ENCODE results near the gene PPM1L.
"Not testable (repeated sequence)": the region's sequence is repeated elsewhere in the genome, so short reads cannot be mapped to it uniquely, and the experiment has no call there.

PPM1L gene

DNA sequence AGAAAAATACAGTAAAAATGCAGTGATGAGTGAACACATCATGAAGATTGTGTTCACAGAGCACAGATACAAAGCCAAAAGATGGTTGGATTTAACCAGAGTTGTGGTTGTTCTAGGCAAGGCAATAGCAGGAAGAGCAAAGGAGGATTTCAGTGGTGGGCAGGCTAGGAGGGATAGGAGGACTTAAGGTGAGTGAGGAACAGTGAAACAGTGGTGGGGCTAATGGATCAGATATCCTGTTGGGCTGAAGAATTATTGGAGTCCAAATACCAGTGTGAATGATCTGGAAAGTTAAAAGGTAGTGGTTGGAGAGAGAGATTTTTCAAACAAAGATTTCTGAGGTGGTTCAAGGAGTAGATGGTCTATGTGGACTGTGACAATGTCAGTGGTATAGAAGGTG is 240.8 kb downstream of the PPM1L start:
- no peaks in the 10 kb centered on the region for H3K27me3 Mint-ChIP-seq
- DNase-seq (no peak), ATAC-seq (replicated peaks) (no peak)
- no peak overlapping the region for H3K27ac Mint-ChIP-seq
- no peaks in the 10 kb centered on the region for H3K36me3 Mint-ChIP-seq
- H3K9me3 Mint-ChIP-seq = no peaks in the 10 kb centered on the region
- no peak overlapping the region for H3K4me3 Mint-ChIP-seq
- H3K4me1 Mint-ChIP-seq = no peaks in the 10 kb centered on the region

DNA sequence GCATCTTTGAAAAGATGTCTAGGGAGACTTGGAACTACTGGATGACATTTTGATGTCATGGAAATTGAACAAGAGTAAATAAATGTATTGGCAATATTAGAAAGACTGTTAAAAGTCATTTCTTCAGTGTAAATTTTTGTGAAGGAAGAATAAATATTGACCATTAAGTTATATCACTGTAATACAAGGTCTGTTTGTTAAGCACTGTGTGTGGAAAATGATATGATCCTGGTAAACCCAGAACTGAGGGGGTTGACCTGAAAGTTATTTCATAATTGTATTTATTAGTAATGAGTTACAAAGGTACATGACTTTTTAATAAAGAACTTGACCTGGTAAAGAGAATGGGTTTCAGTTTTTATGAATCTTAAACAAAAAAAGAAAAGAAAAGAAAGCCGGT is 242.6 kb downstream of the PPM1L start:
- Mint-ChIP-seq H3K4me1 (no peaks in the 10 kb centered on the region), H3K27ac (no peak overlapping the region), H3K27me3 (no peaks in the 10 kb centered on the region), H3K4me3 (no peak overlapping the region), H3K9me3 (no peaks in the 10 kb centered on the region), H3K36me3 (peaks cover 0 to 3% of the 10 kb centered on the region in 2 donors)
- DNase-seq = no peak
- ATAC-seq (replicated peaks) = no peak

DNA sequence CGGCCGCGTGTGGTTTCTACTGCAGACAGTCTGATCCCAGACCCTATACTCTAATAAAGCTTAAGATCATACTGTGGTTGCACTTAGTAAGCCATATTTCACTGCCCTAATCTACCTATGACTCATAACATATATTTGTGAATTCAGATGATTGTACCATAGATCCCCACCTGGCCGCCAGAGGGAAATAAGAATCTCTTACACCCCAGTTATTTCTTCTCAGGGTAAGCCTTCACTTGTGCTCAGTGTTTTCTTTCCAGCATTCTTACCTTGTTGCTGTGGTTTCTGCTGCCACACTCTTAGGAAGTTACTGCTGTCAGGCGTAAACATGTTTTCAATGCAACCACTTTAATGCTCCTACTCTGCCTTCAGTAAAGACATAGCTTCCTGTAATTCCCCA is 243.2 kb downstream of the PPM1L start:
- H3K4me1 Mint-ChIP-seq = no peaks in the 10 kb centered on the region
- DNase-seq (no peak), ATAC-seq (replicated peaks) (no peak)
- H3K36me3 Mint-ChIP-seq = peaks cover 0 to 3% of the 10 kb centered on the region in 2 donors
- H3K27ac Mint-ChIP-seq = no peak overlapping the region
- no peaks in the 10 kb centered on the region for H3K9me3 Mint-ChIP-seq
- no peaks in the 10 kb centered on the region for H3K27me3 Mint-ChIP-seq
- no peak overlapping the region for H3K4me3 Mint-ChIP-seq

DNA sequence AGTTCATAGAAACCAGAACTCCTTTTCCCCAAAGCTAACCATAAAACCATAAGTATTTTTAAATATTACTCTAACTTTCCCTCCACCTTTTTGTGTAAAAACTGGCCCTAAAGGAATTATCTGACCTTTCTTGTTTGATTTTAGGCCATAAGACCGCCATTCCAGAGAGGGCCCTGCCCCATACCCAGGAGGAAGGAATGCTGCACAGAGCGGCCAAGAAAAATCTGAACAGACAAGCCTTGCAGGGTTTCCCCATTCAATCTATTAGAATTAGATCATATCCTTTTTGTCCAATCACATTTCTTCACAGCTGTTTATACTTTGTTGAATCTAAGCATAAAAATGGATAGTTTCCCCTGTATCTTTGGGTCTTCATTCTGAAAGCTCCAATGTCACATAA is 252.1 kb downstream of the PPM1L start:
- DNase-seq = no peak
- Mint-ChIP-seq H3K27me3 (no peaks in the 10 kb centered on the region), H3K27ac (no peak overlapping the region), H3K4me3 (no peak overlapping the region), H3K36me3 (peaks cover 0 to 3% of the 10 kb centered on the region in 2 donors), H3K9me3 (peaks cover 0 to 13% of the 10 kb centered on the region in 2 donors), H3K4me1 (no peaks in the 10 kb centered on the region)
- no peak for ATAC-seq (replicated peaks)

DNA sequence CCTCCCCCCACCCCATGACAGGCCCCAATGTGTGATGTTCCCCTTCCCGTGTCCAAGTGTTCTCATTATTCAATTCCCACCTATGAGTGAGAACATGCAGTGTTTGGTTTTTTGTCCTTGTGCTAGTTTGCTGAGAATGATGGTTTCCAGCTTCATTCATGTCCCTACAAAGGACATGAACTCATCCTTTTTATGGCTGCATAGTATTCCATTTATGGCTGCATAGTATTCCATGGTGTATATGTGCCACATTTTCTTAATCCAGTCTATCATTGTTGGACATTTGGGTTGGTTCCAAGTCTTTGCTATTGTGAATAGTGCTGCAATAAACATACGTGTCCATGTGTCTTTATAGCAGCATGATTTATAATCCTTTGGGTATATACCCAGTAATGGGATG is 254.1 kb downstream of the PPM1L start:
- not testable (repeated sequence) for DNase-seq; H3K36me3 Mint-ChIP-seq; H3K4me3 Mint-ChIP-seq; H3K4me1 Mint-ChIP-seq; H3K9me3 Mint-ChIP-seq; ATAC-seq (replicated peaks); H3K27me3 Mint-ChIP-seq; H3K27ac Mint-ChIP-seq

DNA sequence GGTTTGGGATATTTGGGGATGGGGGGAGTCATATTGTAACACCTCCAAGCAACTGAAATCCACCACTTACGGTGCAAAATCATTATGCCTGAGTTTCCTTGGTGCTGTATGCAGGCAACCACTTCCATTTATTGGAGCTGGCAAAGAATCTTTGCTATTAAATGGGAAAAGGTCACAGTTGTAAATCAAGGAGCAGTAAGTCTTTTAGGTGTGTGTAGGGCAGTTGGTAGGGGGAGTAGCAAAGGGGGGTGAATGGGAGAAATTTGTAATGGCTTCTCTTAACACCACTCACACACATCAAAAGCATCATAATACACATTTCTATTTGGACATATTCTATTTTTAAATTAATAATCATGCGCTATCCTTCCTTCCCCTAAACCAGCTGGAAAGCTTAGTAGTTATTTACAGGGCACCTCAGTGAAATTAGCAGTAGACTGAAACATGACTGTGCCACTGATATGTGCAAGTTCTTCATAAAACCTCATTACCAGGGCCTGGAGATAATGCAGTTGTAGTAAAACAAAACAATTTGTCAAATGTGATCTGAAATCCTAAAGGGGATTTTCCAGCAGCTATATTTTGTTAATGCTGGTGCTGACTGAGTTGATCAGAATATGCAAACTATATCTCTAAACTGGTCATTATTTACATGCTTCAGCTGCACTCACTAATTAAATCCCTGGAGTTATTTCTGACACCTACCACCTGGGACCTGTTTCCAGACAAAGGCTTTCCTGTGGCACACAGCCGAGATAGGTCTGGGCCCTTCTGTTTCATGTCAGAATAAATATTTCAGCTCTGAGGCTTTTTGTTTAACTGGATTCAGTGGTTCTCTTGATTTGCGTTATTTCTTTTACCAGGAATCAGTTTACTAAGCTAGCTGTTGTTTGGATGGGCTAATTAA is 259.1 kb downstream of the PPM1L start:
- Mint-ChIP-seq H3K4me3 (no peak overlapping the region), H3K27ac (no peak overlapping the region), H3K9me3 (peaks cover 0 to 6% of the 10 kb centered on the region in 2 donors), H3K27me3 (no peaks in the 10 kb centered on the region), H3K4me1 (no peaks in the 10 kb centered on the region), H3K36me3 (peaks cover 0 to 3% of the 10 kb centered on the region in 2 donors)
- ATAC-seq (replicated peaks) (no peak), DNase-seq (no peak)

DNA sequence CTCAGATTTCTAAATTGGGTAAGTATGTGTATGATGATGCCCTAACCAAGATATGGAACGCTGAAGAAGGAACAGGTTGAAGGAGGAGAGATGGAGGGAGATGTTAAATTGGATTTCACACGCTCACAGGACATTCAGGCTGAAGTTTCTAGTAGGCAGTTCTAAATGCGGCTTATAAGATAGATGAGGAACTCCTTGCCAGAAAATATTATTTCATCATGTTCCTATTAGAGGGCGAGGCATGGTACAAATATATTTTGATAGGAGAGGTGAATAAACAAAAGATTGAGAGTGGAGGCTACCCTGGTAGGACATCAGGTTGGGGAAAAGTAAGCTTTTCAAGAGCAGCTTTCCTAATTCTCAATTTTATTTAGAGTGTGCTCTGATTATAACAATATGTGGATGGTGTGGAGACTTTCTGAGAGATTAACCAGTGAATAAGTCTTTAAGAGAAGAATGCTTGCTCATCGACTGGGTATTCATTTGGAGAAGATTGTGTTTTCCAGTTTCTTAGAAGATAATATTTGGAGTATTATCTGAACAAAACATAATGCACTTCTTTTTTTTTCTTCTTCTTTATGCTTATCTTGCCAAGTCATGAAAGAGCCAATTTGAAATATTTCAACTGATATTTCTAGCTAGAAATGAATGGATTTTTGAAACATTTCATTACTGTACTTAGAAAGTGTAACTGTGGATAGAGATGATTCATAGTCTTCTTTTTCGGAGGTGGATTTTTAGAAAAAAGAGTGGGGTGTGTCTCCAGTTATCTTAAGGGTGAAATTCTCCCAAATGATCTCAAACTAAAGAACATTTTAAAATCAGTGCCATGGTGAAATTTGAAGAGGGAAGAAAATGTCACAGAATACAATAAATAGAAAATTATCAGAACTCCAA is 260.6 kb downstream of the PPM1L start:
- DNase-seq (no peak), ATAC-seq (replicated peaks) (no peak)
- H3K4me1 Mint-ChIP-seq = no peaks in the 10 kb centered on the region
- H3K4me3 Mint-ChIP-seq = no peak overlapping the region
- peaks cover 3 to 8% of the 10 kb centered on the region in 2 donors for H3K9me3 Mint-ChIP-seq
- no peak overlapping the region for H3K27ac Mint-ChIP-seq
- H3K27me3 Mint-ChIP-seq = no peaks in the 10 kb centered on the region
- peaks cover 0 to 3% of the 10 kb centered on the region in 2 donors for H3K36me3 Mint-ChIP-seq

DNA sequence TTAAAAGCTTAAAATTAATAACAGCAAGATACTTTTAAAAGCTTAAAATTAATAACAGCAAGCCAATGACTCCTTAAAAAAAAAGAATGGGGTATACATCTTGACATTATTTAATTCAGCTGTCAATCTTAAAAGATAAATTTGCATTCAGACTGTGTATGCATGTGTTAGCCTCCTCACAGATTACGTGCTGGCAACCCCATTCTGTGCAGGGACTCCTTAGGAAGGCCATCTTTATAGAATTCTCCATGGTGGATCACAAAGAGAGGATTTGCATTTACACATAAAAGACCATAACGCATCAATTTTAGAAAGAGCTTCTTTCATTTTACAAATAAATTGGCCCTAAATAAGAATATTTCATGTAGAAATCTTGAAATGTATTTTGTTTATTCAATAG is 261.9 kb downstream of the PPM1L start:
- Mint-ChIP-seq H3K9me3 (peaks cover 7 to 9% of the 10 kb centered on the region in 2 donors), H3K4me1 (no peaks in the 10 kb centered on the region), H3K27ac (no peak overlapping the region), H3K27me3 (no peaks in the 10 kb centered on the region), H3K4me3 (no peak overlapping the region), H3K36me3 (peaks cover 4% of the 10 kb centered on the region in 2 donors)
- DNase-seq (no peak), ATAC-seq (replicated peaks) (no peak)

DNA sequence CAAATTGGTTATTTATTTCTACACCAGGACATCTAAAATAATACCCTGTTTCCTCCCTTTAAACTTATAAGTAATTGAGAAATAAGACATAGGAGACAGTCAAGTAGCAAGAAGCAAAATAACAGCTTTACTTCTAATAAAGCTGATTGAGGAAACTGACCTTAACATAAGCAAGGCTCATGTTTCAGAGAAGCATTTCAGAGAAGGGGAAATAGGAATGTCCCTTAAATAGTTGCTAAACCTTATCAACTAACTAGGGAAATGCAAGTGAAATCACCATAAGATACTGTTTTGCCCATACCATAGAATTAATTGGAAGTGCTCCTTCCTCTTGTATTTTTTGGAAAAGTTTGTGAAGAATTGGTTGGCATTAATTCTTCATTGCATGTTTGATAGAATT is 264.2 kb downstream of the PPM1L start:
- DNase-seq = no peak
- no peaks in the 10 kb centered on the region for H3K27me3 Mint-ChIP-seq

DNA sequence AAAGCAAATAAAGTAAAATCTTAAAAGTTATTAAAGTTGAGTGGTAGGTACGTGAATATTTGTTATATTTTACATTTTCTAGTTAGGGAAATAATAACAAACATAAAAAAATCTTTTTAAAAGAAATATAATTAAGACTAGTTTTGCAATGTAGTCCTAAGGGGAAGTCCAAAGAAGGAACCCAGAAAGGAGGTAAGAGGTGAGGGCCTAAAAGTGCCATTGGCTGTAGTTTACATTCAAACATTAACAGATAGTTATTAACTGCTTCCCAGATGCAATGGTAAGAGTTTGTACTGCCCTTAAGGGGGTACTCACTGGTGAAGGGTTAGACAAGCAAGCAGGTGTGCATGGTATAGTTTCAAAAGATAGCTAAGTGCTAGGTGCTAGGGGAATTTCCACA is 269.9 kb downstream of the PPM1L start:
- peaks cover 9 to 12% of the 10 kb centered on the region in 2 donors for H3K36me3 Mint-ChIP-seq
- ATAC-seq (replicated peaks) (no peak), DNase-seq (no peak)
- H3K27ac Mint-ChIP-seq = no peak overlapping the region
- H3K4me3 Mint-ChIP-seq = no peak overlapping the region
- peaks cover 12 to 17% of the 10 kb centered on the region in 2 donors for H3K9me3 Mint-ChIP-seq
- H3K4me1 Mint-ChIP-seq = peaks cover 0 to 1% of the 10 kb centered on the region in 2 donors
- no peaks in the 10 kb centered on the region for H3K27me3 Mint-ChIP-seq

More for the DNA sequence above, 264.2 kb downstream of the PPM1L start:
- ATAC-seq (replicated peaks) = peak; percentile 59 to 71
- peaks cover 12 to 17% of the 10 kb centered on the region in 2 donors for H3K9me3 Mint-ChIP-seq
- H3K36me3 Mint-ChIP-seq = peaks cover 9 to 12% of the 10 kb centered on the region in 2 donors
- no peak overlapping the region for H3K4me3 Mint-ChIP-seq
- no peak overlapping the region for H3K27ac Mint-ChIP-seq
- H3K4me1 Mint-ChIP-seq = no peaks in the 10 kb centered on the region

DNA sequence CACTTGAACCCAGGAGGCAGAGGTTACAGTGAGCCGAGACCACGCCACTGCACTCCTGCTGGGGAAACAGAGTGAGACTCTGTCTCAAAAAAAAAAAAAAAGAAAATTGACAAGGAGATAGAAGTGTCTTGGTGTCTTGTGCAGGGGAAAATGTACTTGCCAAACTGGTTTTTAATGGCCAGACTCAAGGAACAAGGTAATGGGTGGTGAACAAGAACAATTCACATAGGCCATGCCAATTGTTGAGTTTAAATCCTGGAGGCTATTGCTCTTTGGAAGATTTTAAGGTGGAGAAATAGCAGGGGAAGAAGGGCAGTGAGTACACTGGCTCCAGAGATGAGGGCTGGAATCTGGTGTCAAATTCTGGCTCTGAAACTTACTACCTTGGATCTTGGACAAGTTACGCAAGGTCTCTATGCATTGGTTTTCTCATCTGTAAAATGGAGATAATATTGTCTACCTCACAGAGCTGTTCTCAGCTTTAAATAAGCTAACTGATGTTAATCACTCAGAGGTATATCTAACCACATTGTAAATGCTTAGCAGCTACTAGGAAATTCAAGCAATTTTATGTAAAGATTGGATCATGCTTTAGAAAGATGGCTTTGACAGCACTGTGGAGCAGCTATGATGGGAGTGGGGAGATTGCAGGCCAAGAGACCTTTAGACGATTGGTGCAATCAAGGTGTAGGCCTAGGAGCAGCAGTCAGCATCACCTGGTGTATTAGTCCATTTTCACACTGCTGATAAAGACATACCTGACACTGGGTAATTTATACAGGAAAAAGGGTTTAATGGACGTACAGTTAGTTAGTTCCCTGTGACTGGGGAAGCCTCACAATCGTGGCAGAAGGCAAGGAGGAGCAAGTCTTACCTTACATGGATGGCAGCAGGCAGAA is 270.8 kb downstream of the PPM1L start:
- Mint-ChIP-seq H3K4me1 (peaks cover 0 to 1% of the 10 kb centered on the region in 2 donors), H3K9me3 (peaks cover 9 to 16% of the 10 kb centered on the region in 2 donors), H3K4me3 (no peak overlapping the region), H3K27me3 (no peaks in the 10 kb centered on the region), H3K36me3 (peaks cover 9 to 12% of the 10 kb centered on the region in 2 donors), H3K27ac (no peak overlapping the region)
- DNase-seq (no peak), ATAC-seq (replicated peaks) (no peak)

DNA sequence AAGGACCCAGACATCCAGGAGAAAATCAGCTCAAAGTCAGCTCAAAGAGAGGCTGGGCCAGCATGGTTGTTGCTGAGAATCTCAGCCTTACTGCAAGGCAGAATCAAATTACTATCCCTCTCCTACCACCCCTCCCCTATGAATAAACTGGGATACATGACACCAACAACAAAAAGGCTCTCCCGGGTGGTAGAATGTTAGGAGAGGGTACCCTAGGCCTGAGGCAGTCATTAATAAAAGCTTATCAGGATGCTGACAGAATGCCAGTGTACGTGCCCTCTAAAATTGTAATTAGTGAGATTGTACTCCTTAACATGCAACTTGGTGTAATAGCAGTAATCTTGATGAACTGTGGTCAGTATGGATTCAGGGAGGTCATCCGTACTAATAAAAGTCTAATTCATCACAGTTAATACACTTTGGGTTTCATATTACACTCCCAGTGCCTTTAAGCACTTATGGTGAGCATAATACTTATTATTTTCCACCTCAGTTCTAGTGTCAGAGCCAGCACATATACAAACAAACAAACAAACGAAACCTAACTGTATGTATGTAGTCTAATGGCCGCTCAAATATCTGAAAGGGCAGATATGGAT is 272.6 kb downstream of the PPM1L start:
- ATAC-seq (replicated peaks) (no peak), DNase-seq (no peak)
- Mint-ChIP-seq H3K27ac (no peak overlapping the region), H3K36me3 (peaks cover 7 to 13% of the 10 kb centered on the region in 2 donors), H3K4me1 (peaks cover 0 to 1% of the 10 kb centered on the region in 2 donors), H3K9me3 (peaks cover 0 to 5% of the 10 kb centered on the region in 2 donors), H3K27me3 (no peaks in the 10 kb centered on the region), H3K4me3 (no peak overlapping the region)

DNA sequence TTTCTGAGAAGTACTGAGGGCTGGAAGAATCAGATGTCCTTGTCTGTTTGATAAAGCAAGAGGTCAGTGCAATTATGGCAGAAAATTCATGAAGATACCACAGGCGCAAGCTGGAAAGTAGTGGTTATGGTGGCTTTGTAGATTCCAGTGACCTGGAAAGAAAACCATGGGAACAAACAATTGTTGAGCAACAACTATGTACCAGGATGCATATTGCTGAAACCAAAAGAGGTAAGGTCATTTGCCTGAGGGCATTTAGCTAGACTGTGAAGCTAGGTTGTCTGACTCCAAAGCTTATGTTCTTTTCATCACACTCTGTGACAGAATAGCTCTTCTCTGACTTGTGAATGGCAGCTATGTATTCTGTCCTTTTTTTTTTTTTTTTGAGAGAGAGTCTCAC is 275.1 kb downstream of the PPM1L start:
- H3K4me1 Mint-ChIP-seq = peaks cover 17 to 20% of the 10 kb centered on the region in 2 donors
- ATAC-seq (replicated peaks) (no peak), DNase-seq (no peak)
- H3K27me3 Mint-ChIP-seq = no peaks in the 10 kb centered on the region
- no peak overlapping the region for H3K4me3 Mint-ChIP-seq
- H3K9me3 Mint-ChIP-seq = peaks cover 0 to 3% of the 10 kb centered on the region in 2 donors
- peaks cover 4 to 13% of the 10 kb centered on the region in 2 donors for H3K36me3 Mint-ChIP-seq
- no peak overlapping the region for H3K27ac Mint-ChIP-seq

Measured in stimulated activated naive B cell treated with anti-CD40 and anti-IgM and Interleukin-4, amounts not matched to agents 10 μg/mL and 1 μg/mL and 100 μg/mL, for 72 hours (primary cell).